GM12891 (cell line): Measurements from ENCODE around the gene OR2T4.

Experiments used
- POLR2A ChIP-seq: IDR thresholded peaks from 2 replicates; pipeline ENCODE4 v1.6.1; 2011; ENCODE audit warnings: low read depth, low read length, control low read depth
- POLR2AphosphoS5 ChIP-seq: IDR thresholded peaks from 2 replicates; pipeline ENCODE4 v1.6.1; 2011; ENCODE audit warnings: low read depth, low read length, control low read depth
- POU2F2 ChIP-seq: IDR thresholded peaks from 2 replicates; pipeline ENCODE4 v1.6.1; 2011; ENCODE audit warnings: low read depth, mild to moderate bottlenecking, control low read depth, low read length, moderate library complexity
- SPI1 ChIP-seq: IDR thresholded peaks from 2 replicates; pipeline ENCODE4 v1.6.1; 2011; ENCODE audit warnings: low read depth, low read length, control low read depth
- TAF1 ChIP-seq: IDR thresholded peaks from 2 replicates; pipeline ENCODE4 v1.6.1; 2011; ENCODE audit warnings: low read depth, low read length, control low read depth

DNA sequence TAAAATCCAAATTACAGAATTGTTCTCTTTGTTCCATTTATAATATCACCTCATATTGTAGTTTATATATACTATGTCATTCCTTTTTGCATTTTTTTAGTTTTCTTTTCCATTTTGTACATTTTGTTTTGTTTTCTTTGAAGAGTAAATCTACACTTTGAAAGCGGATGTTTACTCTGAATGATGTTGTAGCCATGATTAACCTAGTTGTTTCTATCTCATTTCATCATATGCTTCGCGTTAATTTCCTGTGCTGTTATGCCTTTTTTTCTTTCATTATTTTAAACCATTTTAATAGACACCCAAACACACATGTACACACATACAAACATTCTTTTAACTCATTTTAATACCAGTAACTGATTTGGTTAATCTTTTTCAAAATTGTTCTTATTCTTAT is 19.4 kb downstream of the OR2T4 start:
- no peak for TF ChIP-seq SPI1
- TF ChIP-seq POLR2A = no peak
- no peak for TF ChIP-seq POLR2AphosphoS5
- TF ChIP-seq TAF1 = no peak
- no peak for TF ChIP-seq POU2F2
